Panc1 (cell line): ENCODE results near the gene SUCLG2. TPM values are rescaled to one million over a fixed set of nuclear protein-coding genes. Genes with fewer than 3 reads are reported as not detected.

ENCODE experiments used
- ATAC-seq: fragments of 200-7000 bp; cut with Tn5 transposase; 2 replicates; pipeline ENCODE4 v1.9.1; 2020; ENCODE audit warnings: mild to moderate bottlenecking, moderate library complexity
- BruUV-seq: library from RNA; stranded (reverse); fragments of 400-500 nt; replicated peaks from 2 replicates; lab custom pipeline; 2021; lab: Mats Ljungman, UMichigan
- CTCF ChIA-PET: fragments of 300-600 bp; sonication (Branson Sonifier 250); formaldehyde crosslinking; loops from one replicate; lab custom pipeline; 2022; ENCODE audit warnings: antibody characterized with exemption; lab: Charles Lee
- POLR2A ChIA-PET: fragments of 300-600 bp; sonication (Branson Sonifier 250); formaldehyde crosslinking; loops from one replicate; lab custom pipeline; 2022; ENCODE audit warnings: antibody characterized with exemption; lab: Charles Lee
- DNase-seq: peaks from one replicate; pipeline ENCODE4 v3.0.0-alpha.2; 2010; ENCODE audit warnings: low read depth, low spot score
- H3K27ac ChIP-seq: 2 replicates; pipeline ENCODE4 v1.5.1; 2011; ENCODE audit warnings: mild to moderate bottlenecking, low read length, inconsistent platforms
- H3K27me3 ChIP-seq: fragments of 200-500 bp; sonication (Bioruptor generic); 2 replicates; pipeline ENCODE4 v1.6.0; 2014; ENCODE audit warnings: low read length, inconsistent platforms; ENCODE audit not compliant: control insufficient read depth, insufficient read depth
- H3K36me3 ChIP-seq: fragments of 200-500 bp; sonication (Bioruptor generic); 2 replicates; pipeline ENCODE4 v1.5.1; 2014; ENCODE audit warnings: inconsistent platforms, mild to moderate bottlenecking, low read length, moderate library complexity; ENCODE audit not compliant: control insufficient read depth, insufficient read depth
- H3K4me1 ChIP-seq: 2 replicates; pipeline ENCODE4 v1.5.1; 2011; ENCODE audit warnings: inconsistent platforms, mild to moderate bottlenecking, low read length, moderate library complexity; ENCODE audit not compliant: control insufficient read depth, insufficient read depth
- H3K4me3 ChIP-seq, 2 experiments: 2 replicates each; pipeline ENCODE4 v1.5.1; 2011 to 2012; ENCODE audit warnings: low read depth in 2 of 2, low read length in 2 of 2, mild to moderate bottlenecking in 2 of 2, inconsistent platforms in 1 of 2, moderate library complexity in 1 of 2
- H3K9me3 ChIP-seq: fragments of 200-500 bp; sonication (Bioruptor generic); 2 replicates; pipeline ENCODE4 v1.5.1; 2014; ENCODE audit warnings: low read depth, mild to moderate bottlenecking, inconsistent platforms, low read length, moderate library complexity; ENCODE audit not compliant: control insufficient read depth, insufficient read depth
- POLR2AphosphoS5 ChIP-seq: IDR thresholded peaks from 2 replicates; pipeline ENCODE4 v1.6.1; 2012; ENCODE audit warnings: mild to moderate bottlenecking, low read depth, low read length, moderate library complexity
- SIN3A ChIP-seq: IDR thresholded peaks from 2 replicates; pipeline ENCODE4 v1.6.1; 2012; ENCODE audit warnings: low read depth, mild to moderate bottlenecking, low read length, moderate library complexity, borderline replicate concordance; ENCODE audit not compliant: insufficient read depth
- TCF7L2 ChIP-seq: IDR thresholded peaks from 2 replicates; pipeline ENCODE4 v1.6.1; 2011; ENCODE audit warnings: mild to moderate bottlenecking, low read depth, low read length, inconsistent platforms
- in situ Hi-C: cut with HindIII; loops from 2 replicates; pipeline ENCODE4 v1.10.0; 2016; ENCODE audit warnings: low sequenced_read_pairs, low pct_unique_long_range_greater_than_20kb
- intact Hi-C: fragments of 100-400 bp; cut with micrococcal nuclease; formaldehyde crosslinking; loops from one replicate; pipeline ENCODE4 v1.10.0; 2022; ENCODE audit not compliant: unreplicated experiment
- total RNA-seq: library from RNA; stranded (reverse); gene quantifications from one replicate; pipeline ENCODE4 v1.2.1, GENCODE V29; 2021; ENCODE audit not compliant: unreplicated experiment
- TF ChIP-seq, protein P1 (sequence below): fragments of 450-650 bp; IDR thresholded peaks from 2 replicates; pipeline ENCODE4 v1.5.1; 2017; ENCODE audit warnings: mild to moderate bottlenecking
- TF ChIP-seq, protein P2 (sequence below), 2 experiments: IDR thresholded peaks; 2 replicates each; pipeline ENCODE4 v1.6.1; 2011 to 2012; ENCODE audit warnings: low read depth in 2 of 2, control low read depth in 1 of 2, low read length in 1 of 2, mild to moderate bottlenecking in 1 of 2, moderate library complexity in 1 of 2; ENCODE audit not compliant: insufficient read depth in 1 of 2

The SUCLG2 gene
- total RNA-seq, 1 experiment from 2014 or later: 28.3 TPM

DNA sequence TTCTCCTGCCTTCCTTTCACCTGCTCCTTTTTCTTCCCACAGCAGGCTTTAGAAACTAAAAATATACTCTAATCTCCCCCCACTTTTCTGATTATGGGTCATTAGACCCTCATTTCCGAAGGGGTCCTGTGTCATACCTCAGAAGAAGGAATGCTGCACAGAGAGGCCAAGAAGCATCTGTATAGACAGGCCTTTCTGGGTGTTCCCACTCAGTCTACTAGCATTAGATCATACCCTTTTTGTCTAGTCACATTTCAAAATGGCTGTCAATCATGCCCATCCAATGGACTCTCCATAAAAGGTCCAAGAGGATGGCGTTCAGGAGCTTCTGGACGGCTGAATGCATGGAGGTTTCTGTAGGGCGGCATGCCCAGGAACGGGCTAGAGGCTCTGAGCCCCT, 192.2 kb downstream of the SUCLG2 start:
- BruUV-seq: no TSS peak
- Histone ChIP-seq H3K36me3 (no peaks in the 10 kb centered on the region), H3K27me3 (no peaks in the 10 kb centered on the region), H3K4me1 (no peaks in the 10 kb centered on the region), H3K9me3 (no peaks in the 10 kb centered on the region), H3K4me3 (no peak overlapping the region), H3K27ac (no peak overlapping the region)
- ChIA-PET CTCF (no interaction called here), POLR2A (no interaction called here)
- TF ChIP-seq, protein P1, sequence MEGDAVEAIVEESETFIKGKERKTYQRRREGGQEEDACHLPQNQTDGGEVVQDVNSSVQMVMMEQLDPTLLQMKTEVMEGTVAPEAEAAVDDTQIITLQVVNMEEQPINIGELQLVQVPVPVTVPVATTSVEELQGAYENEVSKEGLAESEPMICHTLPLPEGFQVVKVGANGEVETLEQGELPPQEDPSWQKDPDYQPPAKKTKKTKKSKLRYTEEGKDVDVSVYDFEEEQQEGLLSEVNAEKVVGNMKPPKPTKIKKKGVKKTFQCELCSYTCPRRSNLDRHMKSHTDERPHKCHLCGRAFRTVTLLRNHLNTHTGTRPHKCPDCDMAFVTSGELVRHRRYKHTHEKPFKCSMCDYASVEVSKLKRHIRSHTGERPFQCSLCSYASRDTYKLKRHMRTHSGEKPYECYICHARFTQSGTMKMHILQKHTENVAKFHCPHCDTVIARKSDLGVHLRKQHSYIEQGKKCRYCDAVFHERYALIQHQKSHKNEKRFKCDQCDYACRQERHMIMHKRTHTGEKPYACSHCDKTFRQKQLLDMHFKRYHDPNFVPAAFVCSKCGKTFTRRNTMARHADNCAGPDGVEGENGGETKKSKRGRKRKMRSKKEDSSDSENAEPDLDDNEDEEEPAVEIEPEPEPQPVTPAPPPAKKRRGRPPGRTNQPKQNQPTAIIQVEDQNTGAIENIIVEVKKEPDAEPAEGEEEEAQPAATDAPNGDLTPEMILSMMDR: no peak
- TF ChIP-seq, protein P2, sequence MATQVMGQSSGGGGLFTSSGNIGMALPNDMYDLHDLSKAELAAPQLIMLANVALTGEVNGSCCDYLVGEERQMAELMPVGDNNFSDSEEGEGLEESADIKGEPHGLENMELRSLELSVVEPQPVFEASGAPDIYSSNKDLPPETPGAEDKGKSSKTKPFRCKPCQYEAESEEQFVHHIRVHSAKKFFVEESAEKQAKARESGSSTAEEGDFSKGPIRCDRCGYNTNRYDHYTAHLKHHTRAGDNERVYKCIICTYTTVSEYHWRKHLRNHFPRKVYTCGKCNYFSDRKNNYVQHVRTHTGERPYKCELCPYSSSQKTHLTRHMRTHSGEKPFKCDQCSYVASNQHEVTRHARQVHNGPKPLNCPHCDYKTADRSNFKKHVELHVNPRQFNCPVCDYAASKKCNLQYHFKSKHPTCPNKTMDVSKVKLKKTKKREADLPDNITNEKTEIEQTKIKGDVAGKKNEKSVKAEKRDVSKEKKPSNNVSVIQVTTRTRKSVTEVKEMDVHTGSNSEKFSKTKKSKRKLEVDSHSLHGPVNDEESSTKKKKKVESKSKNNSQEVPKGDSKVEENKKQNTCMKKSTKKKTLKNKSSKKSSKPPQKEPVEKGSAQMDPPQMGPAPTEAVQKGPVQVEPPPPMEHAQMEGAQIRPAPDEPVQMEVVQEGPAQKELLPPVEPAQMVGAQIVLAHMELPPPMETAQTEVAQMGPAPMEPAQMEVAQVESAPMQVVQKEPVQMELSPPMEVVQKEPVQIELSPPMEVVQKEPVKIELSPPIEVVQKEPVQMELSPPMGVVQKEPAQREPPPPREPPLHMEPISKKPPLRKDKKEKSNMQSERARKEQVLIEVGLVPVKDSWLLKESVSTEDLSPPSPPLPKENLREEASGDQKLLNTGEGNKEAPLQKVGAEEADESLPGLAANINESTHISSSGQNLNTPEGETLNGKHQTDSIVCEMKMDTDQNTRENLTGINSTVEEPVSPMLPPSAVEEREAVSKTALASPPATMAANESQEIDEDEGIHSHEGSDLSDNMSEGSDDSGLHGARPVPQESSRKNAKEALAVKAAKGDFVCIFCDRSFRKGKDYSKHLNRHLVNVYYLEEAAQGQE (IDR thresholded peaks at IDR 0.05; ENCODE audit: insufficient read depth in 1 of 2, low read depth in 2 of 2, low read length in 1 of 2): no peak
- TF ChIP-seq POLR2AphosphoS5 (no peak), TCF7L2 (no peak), SIN3A (no peak)
- intact Hi-C loops: no loop called here
- DNase-seq (no peak), ATAC-seq (no peak)
- in situ Hi-C loops: no loop called here

DNA sequence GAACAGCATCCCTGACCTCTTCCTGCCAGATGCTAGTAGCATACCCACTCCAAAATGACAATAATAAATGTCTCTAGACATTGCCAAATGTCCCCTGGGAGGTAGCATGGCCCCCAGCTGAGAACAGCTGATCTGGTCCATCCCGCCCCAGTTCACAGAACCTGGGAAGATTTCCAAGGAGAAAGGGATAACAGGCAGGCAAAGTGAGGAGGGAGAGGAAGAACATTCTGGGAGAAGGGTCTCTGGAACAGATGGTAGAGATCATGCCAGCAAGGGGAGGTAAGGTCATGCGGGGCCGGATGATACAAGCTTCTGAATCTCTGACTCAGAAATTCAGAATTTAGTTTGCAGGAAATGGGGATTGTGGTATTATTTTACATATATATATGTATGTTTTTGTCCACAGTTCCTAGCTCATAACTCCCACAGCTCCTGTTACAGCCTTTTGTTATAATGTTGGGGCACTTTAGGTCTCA, 192.7 kb downstream of the SUCLG2 start:
- Histone ChIP-seq H3K36me3 (no peaks in the 10 kb centered on the region), H3K27me3 (no peaks in the 10 kb centered on the region), H3K9me3 (no peaks in the 10 kb centered on the region), H3K4me3 (no peak overlapping the region), H3K4me1 (no peaks in the 10 kb centered on the region), H3K27ac (no peak overlapping the region)
- no peak for DNase-seq
- POLR2A ChIA-PET: no interaction called here
- TF ChIP-seq, protein P2 (IDR thresholded peaks at IDR 0.05; ENCODE audit: insufficient read depth in 1 of 2, low read depth in 2 of 2, low read length in 1 of 2): no peak
- TF ChIP-seq TCF7L2: no peak
- no peak for TF ChIP-seq POLR2AphosphoS5
- TF ChIP-seq SIN3A: no peak
- TF ChIP-seq, protein P1: no peak
- in situ Hi-C loops (no loop called here), intact Hi-C loops (no loop called here)
- no TSS peak for BruUV-seq
- no peak for ATAC-seq
- CTCF ChIA-PET: no interaction called here
